RWPE2 (cell line): Measurements from ENCODE around the gene PCSK6.

Experiments used
- ATAC-seq: fragments of 200-7000 bp; cut with Tn5 transposase; 3 replicates; pipeline ENCODE4 v1.9.1; 2021; ENCODE audit warnings: low read depth
- DNase-seq: peaks from one replicate; pipeline ENCODE4 v3.0.0-alpha.2; 2020; ENCODE audit warnings: low spot score
- H3K27ac ChIP-seq: fragments of 450-650 bp; 2 replicates; pipeline ENCODE4 v1.5.1; 2017; ENCODE audit warnings: mild to moderate bottlenecking; ENCODE audit not compliant: poor library complexity, severe bottlenecking
- H3K27me3 ChIP-seq: fragments of 250-450 bp; sonication (Bioruptor Pico); 2 replicates; pipeline ENCODE4 v1.5.1; 2021; ENCODE audit warnings: mild to moderate bottlenecking, moderate library complexity; ENCODE audit not compliant: insufficient read depth, poor library complexity, severe bottlenecking
- H3K36me3 ChIP-seq: fragments of 250-450 bp; sonication (Bioruptor Pico); 2 replicates; pipeline ENCODE4 v1.5.1; 2020; ENCODE audit warnings: low read depth, mild to moderate bottlenecking, moderate library complexity
- H3K4me1 ChIP-seq: fragments of 250-450 bp; sonication (Bioruptor Pico); 2 replicates; pipeline ENCODE4 v1.5.1; 2021; ENCODE audit warnings: mild to moderate bottlenecking, moderate library complexity; ENCODE audit not compliant: insufficient read depth, poor library complexity, severe bottlenecking
- H3K4me3 ChIP-seq: fragments of 250-450 bp; sonication (Bioruptor Pico); 2 replicates; pipeline ENCODE4 v1.5.1; 2021; ENCODE audit warnings: mild to moderate bottlenecking, moderate library complexity; ENCODE audit not compliant: severe bottlenecking
- H3K9me3 ChIP-seq: fragments of 250-450 bp; sonication (Bioruptor Pico); 2 replicates; pipeline ENCODE4 v1.5.1; 2021; ENCODE audit warnings: mild to moderate bottlenecking, moderate library complexity; ENCODE audit not compliant: severe bottlenecking
- CTCF ChIP-seq: fragments of 450-650 bp; IDR thresholded peaks from one replicate; pipeline ENCODE4 v1.5.1; 2017; ENCODE audit warnings: mild to moderate bottlenecking, moderate library complexity; ENCODE audit not compliant: poor library complexity, severe bottlenecking

Gene PCSK6

GRCh38 chr15:101454365-101454764 lies 35.1 kb downstream of the PCSK6 start:
- Histone ChIP-seq H3K4me3 (no peak overlapping the region), H3K36me3 (no peaks in the 10 kb centered on the region), H3K9me3 (no peaks in the 10 kb centered on the region), H3K4me1 (no peaks in the 10 kb centered on the region), H3K27ac (no peak overlapping the region), H3K27me3 (no peaks in the 10 kb centered on the region)
- TF ChIP-seq CTCF: no peak
- DNase-seq: no peak
- no peak for ATAC-seq

GRCh38 chr15:101453123-101454120 lies 36.1 kb downstream of the PCSK6 start:
- Histone ChIP-seq H3K27me3 (no peaks in the 10 kb centered on the region), H3K4me1 (no peaks in the 10 kb centered on the region), H3K36me3 (no peaks in the 10 kb centered on the region), H3K27ac (no peak overlapping the region), H3K9me3 (no peaks in the 10 kb centered on the region), H3K4me3 (no peak overlapping the region)
- DNase-seq: no peak
- ATAC-seq: no peak
- no peak for TF ChIP-seq CTCF

GRCh38 chr15:101452572-101452971 lies 36.9 kb downstream of the PCSK6 start:
- Histone ChIP-seq H3K4me1 (no peaks in the 10 kb centered on the region), H3K36me3 (no peaks in the 10 kb centered on the region), H3K4me3 (no peak overlapping the region), H3K27ac (no peak overlapping the region), H3K9me3 (no peaks in the 10 kb centered on the region), H3K27me3 (no peaks in the 10 kb centered on the region)
- no peak for TF ChIP-seq CTCF
- ATAC-seq (no peak), DNase-seq (no peak)

GRCh38 chr15:101451846-101452245 lies 37.7 kb downstream of the PCSK6 start:
- no peaks in the 10 kb centered on the region for H3K4me1 ChIP-seq
- H3K27ac ChIP-seq: no peak overlapping the region
- no peak for TF ChIP-seq CTCF
- no peaks in the 10 kb centered on the region for H3K9me3 ChIP-seq
- DNase-seq (no peak), ATAC-seq (no peak)
- H3K27me3 ChIP-seq: no peaks in the 10 kb centered on the region
- H3K36me3 ChIP-seq: no peaks in the 10 kb centered on the region
- no peak overlapping the region for H3K4me3 ChIP-seq
